Fibroblast of pulmonary artery (primary cell): Measurements from ENCODE around the gene MMD.

Experiments used
- DNase-seq: peaks from one replicate; pipeline ENCODE4 v3.0.0-alpha.2; 2010; ENCODE audit warnings: low read depth
- H3K4me3 ChIP-seq: replicated peaks from 2 replicates; pipeline ENCODE4 v1.5.1; 2011; ENCODE audit warnings: low read depth, mild to moderate bottlenecking, control low read depth, low read length, moderate library complexity
- TF ChIP-seq, protein P1 (sequence below): IDR thresholded peaks from 2 replicates; pipeline ENCODE4 v1.5.1; 2011; ENCODE audit warnings: mild to moderate bottlenecking, control low read depth, low read length, inconsistent platforms; ENCODE audit errors: missing control alignments

Gene MMD

DNA sequence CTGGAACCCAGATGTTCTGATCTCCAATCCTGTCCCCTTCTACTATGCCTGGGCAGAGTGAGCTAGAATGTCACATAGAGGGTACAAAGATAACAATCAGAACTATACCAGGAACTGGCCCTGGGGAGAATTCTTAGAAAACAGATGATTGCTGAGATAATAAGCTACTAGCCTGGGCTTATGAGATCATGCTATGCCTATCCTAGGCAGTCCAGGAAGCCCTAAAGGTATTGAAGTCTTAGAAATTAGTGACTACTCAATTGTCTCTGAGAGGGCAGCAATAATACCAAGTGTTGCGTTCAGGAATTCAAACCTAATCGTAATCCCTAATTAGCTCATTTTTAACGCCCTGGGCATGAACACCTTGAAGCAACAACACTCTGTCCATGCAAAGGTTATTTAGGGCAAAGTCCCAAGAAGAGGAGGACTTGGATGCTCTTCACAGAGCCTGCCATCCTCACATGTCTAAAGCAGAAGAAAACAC, 77.1 kb downstream of the MMD start:
- no peak for DNase-seq
- TF ChIP-seq, protein P1, sequence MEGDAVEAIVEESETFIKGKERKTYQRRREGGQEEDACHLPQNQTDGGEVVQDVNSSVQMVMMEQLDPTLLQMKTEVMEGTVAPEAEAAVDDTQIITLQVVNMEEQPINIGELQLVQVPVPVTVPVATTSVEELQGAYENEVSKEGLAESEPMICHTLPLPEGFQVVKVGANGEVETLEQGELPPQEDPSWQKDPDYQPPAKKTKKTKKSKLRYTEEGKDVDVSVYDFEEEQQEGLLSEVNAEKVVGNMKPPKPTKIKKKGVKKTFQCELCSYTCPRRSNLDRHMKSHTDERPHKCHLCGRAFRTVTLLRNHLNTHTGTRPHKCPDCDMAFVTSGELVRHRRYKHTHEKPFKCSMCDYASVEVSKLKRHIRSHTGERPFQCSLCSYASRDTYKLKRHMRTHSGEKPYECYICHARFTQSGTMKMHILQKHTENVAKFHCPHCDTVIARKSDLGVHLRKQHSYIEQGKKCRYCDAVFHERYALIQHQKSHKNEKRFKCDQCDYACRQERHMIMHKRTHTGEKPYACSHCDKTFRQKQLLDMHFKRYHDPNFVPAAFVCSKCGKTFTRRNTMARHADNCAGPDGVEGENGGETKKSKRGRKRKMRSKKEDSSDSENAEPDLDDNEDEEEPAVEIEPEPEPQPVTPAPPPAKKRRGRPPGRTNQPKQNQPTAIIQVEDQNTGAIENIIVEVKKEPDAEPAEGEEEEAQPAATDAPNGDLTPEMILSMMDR = no peak
- no peak overlapping the region for H3K4me3 ChIP-seq

DNA sequence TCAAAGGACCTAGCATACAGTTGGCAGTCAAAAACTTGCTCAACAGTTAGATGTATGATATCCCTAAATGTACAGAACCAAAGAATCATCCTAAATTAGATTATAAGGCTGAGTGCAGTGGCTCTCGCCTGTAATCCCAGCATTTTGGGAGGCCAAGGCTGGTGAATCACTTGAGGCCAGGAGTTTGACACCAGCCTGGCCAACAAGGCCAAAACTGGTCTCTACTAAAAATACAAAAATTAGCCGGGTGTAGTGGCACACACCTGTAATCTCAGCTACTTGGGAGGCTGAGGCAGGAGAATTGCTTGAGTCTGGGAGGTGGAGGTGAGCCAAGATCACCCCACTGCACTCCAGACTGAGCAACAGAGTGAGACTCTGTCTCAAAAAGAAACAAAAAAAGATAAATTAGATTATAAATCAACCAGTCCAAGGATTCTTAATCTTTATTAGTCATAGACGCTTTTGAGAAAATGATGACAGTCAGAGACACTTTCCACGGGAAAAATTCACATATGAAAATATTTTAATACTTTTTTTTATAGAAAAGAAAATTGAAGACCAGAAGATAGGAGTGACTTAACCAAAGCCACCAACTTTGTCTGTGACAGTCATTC, 77.6 kb downstream of the MMD start:
- H3K4me3 ChIP-seq = no peak overlapping the region
- no peak for DNase-seq
- TF ChIP-seq, protein P1 = no peak

DNA sequence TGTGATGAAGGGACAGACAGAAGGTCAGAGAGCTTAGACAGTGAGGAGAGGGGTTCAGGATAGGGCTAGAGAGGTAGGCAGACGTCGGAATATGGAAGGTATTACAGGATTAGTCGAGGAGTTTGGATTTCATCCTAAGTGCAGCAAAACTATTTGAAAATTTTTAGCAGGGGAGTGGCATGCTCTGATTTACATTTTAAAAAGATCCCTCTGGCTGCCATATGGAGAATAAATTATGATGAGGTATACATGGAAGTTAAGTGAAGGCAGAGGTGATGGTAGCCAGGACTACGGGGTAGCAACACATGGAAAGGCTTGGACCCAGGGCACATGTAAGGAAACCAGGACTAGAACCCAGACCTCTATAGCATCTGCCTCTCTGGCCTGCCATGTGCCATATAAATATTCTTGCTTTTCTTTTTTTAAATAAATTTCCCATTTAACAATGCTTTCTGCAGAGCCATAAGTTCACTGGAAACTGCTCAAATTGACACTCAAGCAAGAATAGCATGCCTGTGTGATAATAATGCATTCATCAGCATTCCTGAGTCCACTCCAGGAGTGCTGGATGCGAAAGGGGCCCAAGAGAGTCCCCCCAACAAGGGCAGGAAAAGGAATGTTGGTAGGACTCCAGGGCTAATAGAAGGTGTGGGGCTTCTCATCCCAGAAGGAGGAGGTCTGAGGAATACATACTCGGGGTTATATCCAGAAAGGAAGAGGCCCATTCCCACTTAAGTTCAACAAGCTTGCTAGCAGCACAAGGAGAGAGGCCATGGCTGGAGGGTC, 78.6 kb downstream of the MMD start:
- TF ChIP-seq, protein P1 = no peak
- no peak for DNase-seq
- no peak overlapping the region for H3K4me3 ChIP-seq
